C4-2B (cell line): ENCODE data around the gene MAPKAPK2.
A peak's percentile ranks its signal among the peaks of the same experiment; 100 is the strongest.
"Not testable (repeated sequence)": the region's sequence is repeated elsewhere in the genome, so short reads cannot be mapped to it uniquely, and the experiment has no call there.

ENCODE experiments used
- H3K27ac ChIP-seq: fragments of 450-650 bp; 2 replicates; pipeline ENCODE4 v1.5.1; 2017
- CTCF ChIP-seq: fragments of 450-650 bp; conservative IDR thresholded peaks from 2 replicates; pipeline ENCODE4 v1.5.1; 2017; ENCODE audit warnings: mild to moderate bottlenecking
- ZFX ChIP-seq: fragments of 450-650 bp; IDR thresholded peaks from 2 replicates; pipeline ENCODE4 v1.6.1; 2017

The MAPKAPK2 gene

GRCh38 chr1:206684478-206685333 lies at the start of gene MAPKAPK2:
MAPKAPK2 (plus strand) TSS chr1:206684905; CDS start chr1:206685230, 325 bp downstream.
- no peak for TF ChIP-seq ZFX
- no peak for TF ChIP-seq CTCF
- peak within 1 kb of the TSS; percentile 77 for H3K27ac ChIP-seq

- H3K27ac ChIP-seq, result peak within 1 kb of the TSS; percentile 76
- TF ChIP-seq ZFX, result peak; percentile 59
- no peak for TF ChIP-seq CTCF
Measured at GRCh38 chr1:206635080-206635977, 49.4 kb upstream of the MAPKAPK2 start, which contains the start of gene DYRK3. DYRK3 (plus strand) TSS chr1:206635536; CDS start chr1:206635704, 168 bp downstream.

GRCh38 chr1:206635978-206636345 lies 48.7 kb upstream of the MAPKAPK2 start:
- TF ChIP-seq CTCF (no peak), ZFX (no peak)
- peak overlapping the region; percentile 76 for H3K27ac ChIP-seq

- TF ChIP-seq CTCF (no peak), ZFX (no peak)
- no peak overlapping the region for H3K27ac ChIP-seq
Measured at GRCh38 chr1:206636671-206637070, 48.0 kb upstream of the MAPKAPK2 start.

GRCh38 chr1:206637605-206638004 lies 47.1 kb upstream of the MAPKAPK2 start:
- H3K27ac ChIP-seq, result no peak overlapping the region
- TF ChIP-seq CTCF (no peak), ZFX (no peak)

- not testable (repeated sequence) for H3K27ac ChIP-seq
Measured at GRCh38 chr1:206642074-206642473, 42.6 kb upstream of the MAPKAPK2 start.

- TF ChIP-seq ZFX, result no peak
- TF ChIP-seq CTCF, result no peak
- no peak overlapping the region for H3K27ac ChIP-seq
Measured at GRCh38 chr1:206643118-206643698, 41.5 kb upstream of the MAPKAPK2 start.
